ENCODE results near the gene MYH7.

Gene MYH7

GRCh38 chr14:23382276-23382675 lies 53.2 kb downstream of the MYH7 start:
- H3K9me3 Mint-ChIP-seq = no peaks in the 10 kb centered on the region
- peaks cover 58% of the 10 kb centered on the region for H3K27me3 Mint-ChIP-seq
- no peaks in the 10 kb centered on the region for H3K36me3 Mint-ChIP-seq
- ATAC-seq = no peak
- H3K4me1 Mint-ChIP-seq = no peaks in the 10 kb centered on the region
- H3K4me3 Mint-ChIP-seq = no peak overlapping the region
- no peak overlapping the region for H3K27ac Mint-ChIP-seq

GRCh38 chr14:23381871-23382270 lies 53.6 kb downstream of the MYH7 start:
- no peak overlapping the region for H3K27ac Mint-ChIP-seq

GRCh38 chr14:23380976-23381375 lies 54.5 kb downstream of the MYH7 start:
- Mint-ChIP-seq H3K9me3 (no peaks in the 10 kb centered on the region), H3K4me1 (no peaks in the 10 kb centered on the region), H3K27me3 (peaks cover 68% of the 10 kb centered on the region), H3K27ac (no peak overlapping the region), H3K36me3 (no peaks in the 10 kb centered on the region), H3K4me3 (no peak overlapping the region)
- ATAC-seq = no peak

More at GRCh38 chr14:23381871-23382270, 53.6 kb downstream of the MYH7 start:
- H3K27me3 Mint-ChIP-seq = peaks cover 62% of the 10 kb centered on the region
- H3K36me3 Mint-ChIP-seq = no peaks in the 10 kb centered on the region
- ATAC-seq = no peak
- no peaks in the 10 kb centered on the region for H3K4me1 Mint-ChIP-seq
- no peaks in the 10 kb centered on the region for H3K9me3 Mint-ChIP-seq
- H3K4me3 Mint-ChIP-seq = no peak overlapping the region

- H3K4me3 Mint-ChIP-seq = no peak overlapping the region
- no peaks in the 10 kb centered on the region for H3K4me1 Mint-ChIP-seq
- no peak overlapping the region for H3K27ac Mint-ChIP-seq
- no peak for ATAC-seq
- no peaks in the 10 kb centered on the region for H3K36me3 Mint-ChIP-seq
- H3K9me3 Mint-ChIP-seq = no peaks in the 10 kb centered on the region
- H3K27me3 Mint-ChIP-seq = peaks cover 68% of the 10 kb centered on the region
Measured at GRCh38 chr14:23380197-23380914, 55.1 kb downstream of the MYH7 start.

- no peaks in the 10 kb centered on the region for H3K9me3 Mint-ChIP-seq
- H3K27ac Mint-ChIP-seq = no peak overlapping the region
- ATAC-seq = peak; percentile 66
- H3K4me3 Mint-ChIP-seq = no peak overlapping the region
- peaks cover 64% of the 10 kb centered on the region for H3K27me3 Mint-ChIP-seq
- H3K36me3 Mint-ChIP-seq = no peaks in the 10 kb centered on the region
- no peaks in the 10 kb centered on the region for H3K4me1 Mint-ChIP-seq
Measured at GRCh38 chr14:23379366-23380196, 55.9 kb downstream of the MYH7 start.

- no peak for ATAC-seq
- H3K4me3 Mint-ChIP-seq = no peak overlapping the region
- no peak overlapping the region for H3K27ac Mint-ChIP-seq
- H3K27me3 Mint-ChIP-seq = peaks cover 57% of the 10 kb centered on the region
- H3K36me3 Mint-ChIP-seq = no peaks in the 10 kb centered on the region
- H3K9me3 Mint-ChIP-seq = no peaks in the 10 kb centered on the region
- no peaks in the 10 kb centered on the region for H3K4me1 Mint-ChIP-seq
Measured at GRCh38 chr14:23378612-23379220, 56.7 kb downstream of the MYH7 start.

GRCh38 chr14:23377573-23378563 lies 57.6 kb downstream of the MYH7 start:
- Mint-ChIP-seq H3K4me1 (no peaks in the 10 kb centered on the region), H3K9me3 (no peaks in the 10 kb centered on the region), H3K36me3 (no peaks in the 10 kb centered on the region), H3K4me3 (no peak overlapping the region), H3K27me3 (peaks cover 57% of the 10 kb centered on the region), H3K27ac (no peak overlapping the region)
- ATAC-seq = no peak

- ATAC-seq = no peak
- Mint-ChIP-seq H3K9me3 (no peaks in the 10 kb centered on the region), H3K36me3 (no peaks in the 10 kb centered on the region), H3K27ac (no peak overlapping the region), H3K4me3 (no peak overlapping the region), H3K27me3 (peaks cover 51% of the 10 kb centered on the region), H3K4me1 (no peaks in the 10 kb centered on the region)
Measured at GRCh38 chr14:23377198-23377550, 58.3 kb downstream of the MYH7 start.

- Mint-ChIP-seq H3K4me3 (no peak within 1 kb of the TSS), H3K27ac (no peak within 1 kb of the TSS), H3K27me3 (peaks cover 45% of the 10 kb centered on the region), H3K4me1 (no peaks in the 10 kb centered on the region), H3K9me3 (no peaks in the 10 kb centered on the region), H3K36me3 (no peaks in the 10 kb centered on the region)
- no peak for ATAC-seq
Measured at GRCh38 chr14:23376482-23377197, 58.8 kb downstream of the MYH7 start, which contains the start of gene CMTM5. TSS of gene CMTM5 (plus strand) at chr14:23377046. CDS start at chr14:23377252, 206 bp downstream.

- H3K27ac Mint-ChIP-seq = no peak overlapping the region
- H3K36me3 Mint-ChIP-seq = no peaks in the 10 kb centered on the region
- no peaks in the 10 kb centered on the region for H3K9me3 Mint-ChIP-seq
- peaks cover 36% of the 10 kb centered on the region for H3K27me3 Mint-ChIP-seq
- H3K4me1 Mint-ChIP-seq = no peaks in the 10 kb centered on the region
- no peak for ATAC-seq
- H3K4me3 Mint-ChIP-seq = no peak overlapping the region
Measured at GRCh38 chr14:23375527-23376251, 59.8 kb downstream of the MYH7 start.

- ATAC-seq = no peak
- Mint-ChIP-seq H3K36me3 (no peaks in the 10 kb centered on the region), H3K4me1 (no peaks in the 10 kb centered on the region), H3K9me3 (no peaks in the 10 kb centered on the region), H3K27me3 (peaks cover 30% of the 10 kb centered on the region), H3K4me3 (no peak overlapping the region), H3K27ac (no peak overlapping the region)
Measured at GRCh38 chr14:23373041-23373440, 62.4 kb downstream of the MYH7 start.

- no peaks in the 10 kb centered on the region for H3K4me1 Mint-ChIP-seq
- no peaks in the 10 kb centered on the region for H3K9me3 Mint-ChIP-seq
- H3K27ac Mint-ChIP-seq = no peak within 1 kb of the TSS
- peaks cover 29% of the 10 kb centered on the region for H3K27me3 Mint-ChIP-seq
- H3K4me3 Mint-ChIP-seq = no peak within 1 kb of the TSS
- no peak for ATAC-seq
- no peaks in the 10 kb centered on the region for H3K36me3 Mint-ChIP-seq
Measured at GRCh38 chr14:23372509-23372908, 63.0 kb downstream of the MYH7 start, which contains the start of gene IL25. TSS of gene IL25 (plus strand) at chr14:23372809.

- no peaks in the 10 kb centered on the region for H3K9me3 Mint-ChIP-seq
- no peaks in the 10 kb centered on the region for H3K4me1 Mint-ChIP-seq
- no peaks in the 10 kb centered on the region for H3K36me3 Mint-ChIP-seq
- H3K27me3 Mint-ChIP-seq = peaks cover 29% of the 10 kb centered on the region
- H3K27ac Mint-ChIP-seq = no peak overlapping the region
- ATAC-seq = no peak
- no peak overlapping the region for H3K4me3 Mint-ChIP-seq
Measured at GRCh38 chr14:23371865-23372264, 63.6 kb downstream of the MYH7 start.

- Mint-ChIP-seq H3K27ac (no peak overlapping the region), H3K9me3 (no peaks in the 10 kb centered on the region), H3K4me3 (no peak overlapping the region), H3K4me1 (no peaks in the 10 kb centered on the region), H3K27me3 (peaks cover 31% of the 10 kb centered on the region), H3K36me3 (no peaks in the 10 kb centered on the region)
- no peak for ATAC-seq
Measured at GRCh38 chr14:23370221-23370620, 65.2 kb downstream of the MYH7 start.
